Activated T-cell treated with anti-CD3 and anti-CD28 coated beads, Interleukin-2, amount 50 U/mL, for 4 hours (primary cell): ENCODE results near the gene CDC23. TPM values are rescaled to one million over a fixed set of nuclear protein-coding genes. Genes with fewer than 3 reads are reported as not detected.
"Not testable (repeated sequence)": the region's sequence is repeated elsewhere in the genome, so short reads cannot be mapped to it uniquely, and the experiment has no call there.

Experiments
- ATAC-seq, 2 donors: fragments of 200-7000 bp; cut with Tn5 transposase; one replicate each; pipeline ENCODE4 v1.10.0; 2021
- DNase-seq: peaks from one replicate; pipeline ENCODE4 v3.0.0-alpha.2; 2020
- H3K27me3 Mint-ChIP-seq: one replicate; pipeline ENCODE4 v1.8.0; 2021; ENCODE audit warnings: low read depth, mixed read lengths
- H3K36me3 Mint-ChIP-seq: one replicate; pipeline ENCODE4 v1.8.0; 2022; ENCODE audit warnings: mixed read lengths; ENCODE audit not compliant: insufficient read depth
- H3K4me1 Mint-ChIP-seq: one replicate; pipeline ENCODE4 v1.8.0; 2021; ENCODE audit warnings: low read depth, mixed read lengths
- H3K4me3 Mint-ChIP-seq: one replicate; pipeline ENCODE4 v1.8.0; 2021; ENCODE audit warnings: mild to moderate bottlenecking, moderate library complexity, mixed read lengths
- H3K9me3 Mint-ChIP-seq: one replicate; pipeline ENCODE4 v1.8.0; 2021; ENCODE audit warnings: mixed read lengths
- total RNA-seq, 3 donors: library from RNA; stranded (reverse); gene quantifications; one replicate each; pipeline ENCODE4 v1.2.1, GENCODE V29; 2021

CDC23 gene
- total RNA-seq, 3 donors from 2014 or later: 50.2 to 52.2 (median 51.7) TPM

DNA sequence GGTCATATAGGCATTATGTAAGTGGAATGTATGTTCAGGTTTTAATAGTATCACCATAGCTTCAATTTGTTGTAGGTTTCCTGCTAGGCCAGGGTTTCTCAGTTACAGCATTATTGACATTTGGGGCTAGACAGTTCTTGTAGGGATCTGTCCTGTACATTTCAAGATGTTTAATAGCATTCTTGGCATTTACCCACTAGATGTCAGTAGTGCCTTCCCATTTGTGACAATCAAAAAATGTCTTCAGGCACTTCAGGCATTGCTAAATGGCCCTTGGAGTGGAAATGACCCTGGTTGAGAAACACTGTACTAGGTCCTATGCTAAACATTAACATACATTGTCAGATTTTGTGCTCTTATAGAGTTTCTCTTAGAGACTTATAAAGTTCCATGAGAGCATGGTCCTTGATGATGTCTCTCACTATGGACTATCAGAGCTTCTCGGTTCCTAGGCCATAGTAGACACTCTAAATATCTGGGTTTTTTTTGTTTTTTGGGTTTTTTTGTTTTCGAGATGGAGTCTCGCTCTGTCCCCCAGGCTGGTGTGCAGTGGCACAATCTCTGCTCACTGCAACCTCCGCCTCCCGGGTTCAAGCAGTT, 32.8 kb downstream of the CDC23 start:
- peaks cover 6% of the 10 kb centered on the region for H3K36me3 Mint-ChIP-seq
- H3K4me3 Mint-ChIP-seq: peak overlapping the region; percentile 49
- H3K4me1 Mint-ChIP-seq: peaks cover 9% of the 10 kb centered on the region
- DNase-seq: no peak
- ATAC-seq: no peak
- H3K27me3 Mint-ChIP-seq: no peaks in the 10 kb centered on the region
- no peaks in the 10 kb centered on the region for H3K9me3 Mint-ChIP-seq

DNA sequence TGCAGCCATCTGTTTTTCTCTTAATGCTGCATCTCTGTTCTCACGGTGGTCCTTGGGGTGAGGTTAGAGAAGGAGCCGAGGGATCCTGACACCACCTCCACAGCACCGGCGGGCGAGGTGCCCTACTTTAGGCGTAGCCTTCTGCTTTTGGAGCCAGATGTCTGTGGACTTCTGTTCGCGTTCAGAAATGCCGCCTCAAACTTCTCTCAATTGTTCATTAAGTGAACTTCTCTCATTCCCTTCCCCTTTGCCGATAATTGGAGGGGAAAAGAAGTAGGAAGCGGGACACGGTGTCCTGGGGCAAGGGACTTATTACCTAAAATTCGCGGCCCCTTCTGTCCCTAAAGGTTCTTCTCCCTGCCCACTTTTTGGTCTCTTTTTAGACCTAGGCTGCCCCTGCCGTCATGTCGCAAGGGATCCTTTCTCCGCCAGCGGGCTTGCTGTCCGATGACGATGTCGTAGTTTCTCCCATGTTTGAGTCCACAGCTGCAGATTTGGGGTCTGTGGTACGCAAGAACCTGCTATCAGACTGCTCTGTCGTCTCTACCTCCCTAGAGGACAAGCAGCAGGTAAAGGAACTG, 33.8 kb downstream of the CDC23 start:
- H3K9me3 Mint-ChIP-seq: no peaks in the 10 kb centered on the region
- peaks cover 2% of the 10 kb centered on the region for H3K36me3 Mint-ChIP-seq
- H3K4me3 Mint-ChIP-seq: no peak overlapping the region
- H3K4me1 Mint-ChIP-seq: peaks cover 11% of the 10 kb centered on the region
- DNase-seq: no peak
- ATAC-seq: no peak
- H3K27me3 Mint-ChIP-seq: no peaks in the 10 kb centered on the region

DNA sequence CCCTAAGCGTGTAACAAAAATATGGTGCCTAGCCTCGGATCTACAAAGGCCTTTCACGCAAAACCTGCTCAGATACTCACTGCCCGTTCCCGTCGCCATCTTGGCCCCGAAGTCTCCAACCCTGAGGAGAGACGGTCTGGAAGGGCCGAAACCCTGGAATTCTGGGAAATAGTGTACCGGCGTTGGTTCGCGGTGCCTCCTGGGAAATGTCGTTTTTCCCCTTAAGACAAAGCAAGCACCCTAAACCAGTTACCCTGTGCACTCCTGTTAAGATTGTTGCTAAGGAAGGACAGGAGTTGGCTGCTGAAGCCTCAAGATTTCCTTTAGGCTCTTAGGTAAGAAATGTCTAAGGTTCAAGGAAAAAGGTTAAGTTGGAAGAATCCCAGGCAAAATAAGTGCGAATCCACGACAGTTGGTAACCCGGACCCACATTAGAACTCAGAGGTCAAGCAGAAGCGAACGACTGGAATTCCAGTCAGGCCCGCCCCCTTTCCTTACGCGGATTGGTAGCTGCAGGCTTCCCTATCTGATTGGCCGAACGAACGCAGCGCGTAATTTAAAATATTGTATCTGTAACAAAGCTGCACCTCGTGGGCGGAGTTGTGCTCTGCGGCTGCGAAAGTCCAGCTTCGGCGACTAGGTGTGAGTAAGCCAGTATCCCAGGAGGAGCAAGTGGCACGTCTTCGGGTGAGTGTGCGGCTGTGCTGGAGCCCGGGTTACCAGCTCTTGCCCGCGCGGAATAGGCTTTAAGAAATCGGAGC, 34.4 kb downstream of the CDC23 start, which contains the start of the genes BRD8 and KIF20A:
Gene BRD8, minus strand, starts transcription at position 115 of the 761 bp plus-strand sequence. Its CDS starts 16 bp downstream, at position 99.
Gene KIF20A, plus strand, starts transcription at position 597 of the 761 bp plus-strand sequence. CDS start 569 bp downstream, outside the sequence.
- Mint-ChIP-seq H3K4me1 (peaks cover 11% of the 10 kb centered on the region), H3K4me3 (no peak within 1 kb of the TSS), H3K36me3 (peaks cover 3% of the 10 kb centered on the region), H3K9me3 (no peaks in the 10 kb centered on the region), H3K27me3 (no peaks in the 10 kb centered on the region)
- peak; percentile 95 to 96 for ATAC-seq
- DNase-seq: peak; percentile 80

DNA sequence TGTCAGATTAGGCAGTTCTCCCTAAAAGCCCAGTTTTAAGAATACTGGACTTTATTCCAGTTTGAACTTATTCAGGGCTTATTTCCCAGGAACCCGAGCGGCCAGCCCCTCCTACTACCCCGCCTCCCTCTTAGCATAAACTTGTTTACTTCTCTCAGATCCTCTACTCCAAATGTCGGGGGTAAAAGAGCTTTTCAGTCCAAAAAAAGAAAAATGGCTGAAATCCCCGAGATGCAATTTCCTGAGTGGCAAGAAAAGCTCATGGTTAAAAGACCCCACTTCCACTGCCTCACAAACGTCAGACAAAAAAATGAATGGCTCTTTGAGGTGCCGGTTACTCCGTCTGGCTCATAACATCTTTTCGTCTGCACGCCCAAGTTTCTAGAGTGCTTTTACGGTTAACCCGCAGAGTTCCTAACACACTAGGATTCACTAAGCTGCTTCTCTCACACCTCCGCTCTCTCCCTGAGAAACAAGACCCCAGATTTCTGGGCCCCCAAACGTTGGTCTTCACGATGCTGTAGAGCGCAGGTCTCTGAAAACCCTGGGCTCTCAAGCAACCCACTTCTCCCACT, 35.1 kb downstream of the CDC23 start:
- no peak for DNase-seq
- Mint-ChIP-seq H3K36me3 (peaks cover 7% of the 10 kb centered on the region), H3K9me3 (no peaks in the 10 kb centered on the region), H3K27me3 (no peaks in the 10 kb centered on the region), H3K4me3 (no peak overlapping the region), H3K4me1 (peaks cover 11% of the 10 kb centered on the region)
- no peak for ATAC-seq

DNA sequence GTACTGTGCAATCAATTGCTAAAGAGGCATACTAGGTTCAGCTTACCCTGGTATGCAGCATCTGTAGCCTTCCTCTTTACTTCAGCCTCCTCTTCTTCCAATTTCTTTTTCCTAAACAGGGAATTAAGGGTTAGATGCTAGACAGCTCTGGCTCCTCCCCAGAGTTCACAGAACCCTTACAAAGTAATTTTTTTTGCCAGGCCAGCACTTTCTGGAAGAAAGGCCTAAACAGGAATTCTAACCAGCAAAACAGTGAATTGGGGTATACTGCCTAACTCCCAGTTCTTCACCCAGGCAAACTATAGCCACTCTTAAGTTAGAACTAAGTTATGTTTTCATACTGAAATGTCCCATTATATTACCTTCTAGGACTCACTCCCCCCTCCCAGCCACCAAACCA, 42.8 kb downstream of the CDC23 start:
- H3K36me3 Mint-ChIP-seq: peaks cover 50% of the 10 kb centered on the region
- H3K4me3 Mint-ChIP-seq: no peak overlapping the region
- H3K4me1 Mint-ChIP-seq: peaks cover 2% of the 10 kb centered on the region
- H3K9me3 Mint-ChIP-seq: no peaks in the 10 kb centered on the region
- no peaks in the 10 kb centered on the region for H3K27me3 Mint-ChIP-seq
- DNase-seq (no peak), ATAC-seq (no peak)

DNA sequence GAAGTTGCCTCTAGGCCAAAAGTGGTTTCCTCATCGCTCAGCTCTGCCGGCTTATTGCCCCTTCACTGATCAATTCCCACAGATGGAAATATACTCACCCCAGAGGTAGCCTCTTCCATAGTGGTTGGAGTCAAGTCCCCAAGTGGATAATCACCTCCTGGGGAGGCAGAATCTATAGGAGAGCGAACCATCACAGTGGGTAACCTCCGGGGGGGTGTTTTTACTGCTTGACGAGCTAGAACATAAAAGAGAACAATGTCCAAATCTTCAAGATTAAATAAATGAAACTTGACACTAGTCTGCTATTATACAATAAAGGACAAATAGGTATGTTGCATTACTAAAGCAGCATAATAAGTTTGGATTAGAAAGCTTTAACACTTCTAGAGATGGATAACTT, 44.0 kb downstream of the CDC23 start:
- Mint-ChIP-seq H3K4me1 (no peaks in the 10 kb centered on the region), H3K4me3 (no peak overlapping the region), H3K27me3 (no peaks in the 10 kb centered on the region), H3K9me3 (no peaks in the 10 kb centered on the region), H3K36me3 (peaks cover 60% of the 10 kb centered on the region)
- no peak for ATAC-seq
- DNase-seq: no peak

DNA sequence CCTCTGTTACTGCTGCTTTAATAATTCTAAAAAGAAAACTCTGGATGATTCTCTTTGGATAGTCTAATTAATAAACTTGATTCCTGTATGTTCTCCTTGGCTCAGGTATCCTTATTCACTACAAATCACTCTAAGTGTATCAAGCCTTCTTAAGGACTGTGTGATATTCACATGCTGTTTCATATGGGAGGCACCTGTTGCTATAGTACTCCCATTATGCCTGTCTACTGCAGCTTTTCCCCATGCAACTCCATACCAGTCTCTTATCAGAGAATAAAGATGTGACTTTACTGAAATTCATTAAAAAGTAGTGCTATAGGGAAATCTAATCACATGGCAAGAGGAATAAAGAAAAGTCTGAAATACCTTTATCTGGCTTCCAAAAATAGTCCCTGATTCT, 49.4 kb downstream of the CDC23 start:
- no peak for DNase-seq
- Mint-ChIP-seq H3K9me3 (no peaks in the 10 kb centered on the region), H3K27me3 (no peaks in the 10 kb centered on the region), H3K4me1 (no peaks in the 10 kb centered on the region), H3K36me3 (peaks cover 65% of the 10 kb centered on the region), H3K4me3 (no peak overlapping the region)
- ATAC-seq: no peak

DNA sequence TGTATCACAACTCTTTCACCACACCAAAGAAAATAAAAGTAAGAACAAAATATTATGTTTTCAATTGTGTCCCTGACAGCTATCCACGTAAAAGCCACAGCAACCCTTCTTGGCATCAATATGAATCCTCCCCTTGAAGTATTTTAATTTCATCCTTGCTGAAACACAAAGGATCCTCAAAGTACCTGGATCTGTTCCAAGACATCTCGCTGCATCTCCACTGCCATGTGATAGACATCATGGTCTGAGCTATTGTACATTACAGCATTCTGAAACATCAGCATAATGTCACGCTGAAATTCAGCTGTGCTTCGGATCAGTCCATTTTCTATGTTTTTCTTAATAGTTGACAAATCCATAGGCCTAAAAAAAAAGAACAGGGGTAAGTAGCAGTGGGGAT, 52.4 kb downstream of the CDC23 start:
- DNase-seq (no peak), ATAC-seq (no peak)
- H3K9me3 Mint-ChIP-seq: no peaks in the 10 kb centered on the region
- peaks cover 56% of the 10 kb centered on the region for H3K36me3 Mint-ChIP-seq
- H3K4me1 Mint-ChIP-seq: no peaks in the 10 kb centered on the region
- no peak overlapping the region for H3K4me3 Mint-ChIP-seq
- H3K27me3 Mint-ChIP-seq: no peaks in the 10 kb centered on the region

DNA sequence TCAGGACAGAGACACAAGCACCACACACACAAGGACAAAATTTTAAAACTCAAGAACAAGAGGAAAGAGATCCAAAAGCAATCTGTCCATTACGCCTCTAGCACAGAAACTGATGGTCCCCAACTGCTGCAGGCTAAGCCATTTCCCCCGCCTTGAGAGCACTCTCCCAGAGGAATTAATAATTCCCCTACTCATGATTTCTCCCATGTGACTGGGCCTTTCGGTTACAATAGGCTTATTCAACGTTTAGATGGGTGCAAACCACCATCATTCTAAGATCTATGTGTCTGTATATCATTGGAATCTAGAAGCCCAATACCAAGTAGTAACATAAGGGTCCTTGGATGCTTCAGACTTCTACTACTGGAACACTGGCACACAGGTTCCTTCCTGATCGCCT, 53.5 kb downstream of the CDC23 start:
- no peak for DNase-seq
- Mint-ChIP-seq H3K4me3 (no peak overlapping the region), H3K27me3 (no peaks in the 10 kb centered on the region), H3K9me3 (no peaks in the 10 kb centered on the region), H3K4me1 (no peaks in the 10 kb centered on the region), H3K36me3 (peaks cover 50% of the 10 kb centered on the region)
- no peak for ATAC-seq

DNA sequence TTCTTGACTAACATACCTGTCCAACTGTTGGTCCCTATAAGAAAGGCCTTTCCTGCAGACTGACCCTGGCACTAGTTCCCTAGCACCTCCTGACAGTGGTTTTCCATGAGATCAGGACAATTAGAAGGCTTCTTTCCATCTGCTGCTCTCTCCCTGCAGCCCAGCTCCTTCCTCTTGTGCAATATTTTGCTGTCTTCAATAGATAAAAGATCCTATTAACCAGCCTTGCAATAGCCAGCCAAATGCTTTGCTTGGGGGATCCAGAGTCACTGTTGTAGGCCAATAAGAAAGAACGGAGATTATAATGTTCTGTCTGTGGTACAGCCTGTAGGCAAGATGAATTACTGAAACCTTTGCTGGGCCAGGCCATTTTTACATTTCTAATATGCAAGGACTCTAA, 55.5 kb downstream of the CDC23 start:
- H3K36me3 Mint-ChIP-seq: peaks cover 31% of the 10 kb centered on the region
- ATAC-seq (no peak), DNase-seq (no peak)
- H3K4me3 Mint-ChIP-seq: no peak overlapping the region
- no peaks in the 10 kb centered on the region for H3K4me1 Mint-ChIP-seq
- no peaks in the 10 kb centered on the region for H3K27me3 Mint-ChIP-seq
- H3K9me3 Mint-ChIP-seq: no peaks in the 10 kb centered on the region

DNA sequence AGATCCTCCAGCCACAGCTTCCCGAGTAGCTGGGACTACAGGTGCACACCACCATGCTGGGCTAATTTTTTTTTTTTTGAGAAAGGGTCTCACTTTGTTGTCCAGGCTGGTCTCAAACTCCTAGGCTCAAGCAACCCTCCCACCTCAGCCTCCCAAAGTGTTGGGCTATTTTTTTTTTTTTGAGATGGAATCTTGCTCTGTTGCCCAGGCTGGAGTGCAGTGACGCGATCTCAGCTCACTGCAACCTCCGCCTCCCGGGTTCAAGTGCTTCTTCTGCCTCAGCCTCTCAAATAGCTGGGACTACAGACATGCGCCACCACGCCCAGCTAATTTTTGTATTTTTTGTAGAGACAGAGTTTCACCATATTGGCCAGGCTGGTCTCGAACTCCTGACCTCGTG, 57.1 kb downstream of the CDC23 start:
- peaks cover 30% of the 10 kb centered on the region for H3K36me3 Mint-ChIP-seq
- H3K27me3 Mint-ChIP-seq, H3K4me1 Mint-ChIP-seq, ATAC-seq, H3K9me3 Mint-ChIP-seq, DNase-seq, H3K4me3 Mint-ChIP-seq: not testable (repeated sequence)

DNA sequence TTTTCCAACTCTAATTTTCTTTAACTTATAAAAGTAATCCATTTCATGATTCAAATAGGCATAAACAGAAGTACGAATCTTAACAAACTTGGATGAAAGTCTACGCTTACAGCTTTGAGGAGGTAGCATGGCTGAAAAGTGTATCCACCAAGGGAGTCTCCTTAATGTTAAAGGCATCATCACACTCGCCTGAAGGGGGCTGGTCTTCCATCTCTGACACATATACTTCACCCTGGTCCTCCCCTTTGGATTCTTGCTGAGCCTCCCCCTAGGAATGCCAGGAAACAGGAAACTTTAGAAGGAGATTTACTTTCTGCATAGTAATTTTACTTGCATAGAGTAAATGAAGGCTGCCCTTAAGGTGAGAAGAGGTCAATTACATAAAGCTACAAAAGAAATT, 63.6 kb downstream of the CDC23 start:
- DNase-seq: no peak
- Mint-ChIP-seq H3K27me3 (no peaks in the 10 kb centered on the region), H3K4me3 (no peak overlapping the region), H3K36me3 (no peaks in the 10 kb centered on the region), H3K9me3 (no peaks in the 10 kb centered on the region), H3K4me1 (no peaks in the 10 kb centered on the region)
- no peak for ATAC-seq

DNA sequence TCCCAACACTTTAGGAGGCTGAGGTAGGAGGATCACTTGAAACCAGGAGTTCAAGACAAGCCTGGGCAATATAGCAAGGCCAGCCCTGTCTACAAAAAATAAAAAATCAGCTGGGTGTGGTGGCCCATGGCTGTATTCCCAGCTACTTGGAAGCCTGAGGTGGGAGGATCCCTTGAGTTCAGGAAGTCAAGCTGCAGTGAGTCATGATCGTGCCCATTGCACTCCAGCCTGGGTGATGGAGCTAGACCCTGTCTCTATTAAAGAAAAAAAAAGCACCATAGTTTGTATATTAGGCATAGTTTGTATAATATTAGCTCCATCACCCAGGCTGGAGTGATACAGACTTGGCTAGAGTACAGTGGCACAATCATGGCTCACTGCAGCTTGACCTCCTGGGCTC, 64.3 kb downstream of the CDC23 start:
- Mint-ChIP-seq H3K36me3 (no peaks in the 10 kb centered on the region), H3K27me3 (no peaks in the 10 kb centered on the region), H3K9me3 (no peaks in the 10 kb centered on the region), H3K4me3 (no peak overlapping the region), H3K4me1 (no peaks in the 10 kb centered on the region)
- ATAC-seq: no peak
- no peak for DNase-seq

DNA sequence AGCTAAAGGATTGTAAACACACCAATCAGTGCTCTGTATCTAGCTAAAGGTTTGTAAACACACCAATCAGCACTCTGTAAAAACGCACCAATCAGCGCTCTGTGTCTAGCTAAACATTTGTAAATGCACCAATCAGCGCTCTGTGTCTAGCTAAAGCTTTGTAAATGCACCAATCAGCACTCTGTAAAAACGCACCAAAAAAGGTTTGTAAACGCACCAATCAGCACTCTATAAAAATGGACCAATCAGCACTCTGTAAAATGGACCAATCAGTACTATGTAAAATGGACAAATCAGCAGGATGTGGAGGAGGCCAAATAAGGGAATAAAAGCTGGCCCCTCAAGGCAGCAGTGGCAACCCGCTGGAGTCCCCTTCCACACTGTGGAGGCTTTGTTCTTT, 69.5 kb downstream of the CDC23 start:
- DNase-seq, ATAC-seq, H3K9me3 Mint-ChIP-seq, H3K4me3 Mint-ChIP-seq, H3K27me3 Mint-ChIP-seq, H3K36me3 Mint-ChIP-seq, H3K4me1 Mint-ChIP-seq: not testable (repeated sequence)
